Skeletal muscle cell (primary cell): ENCODE measurements around the gene PRKG1.
A peak's percentile ranks its signal among the peaks of the same experiment; 100 is the strongest.

Experiments used
- DNase-seq: peaks from one replicate; pipeline ENCODE4 v3.0.0-alpha.2; 2010; ENCODE audit warnings: low read depth
- H3K4me3 ChIP-seq: 2 replicates; pipeline ENCODE4 v1.5.1; 2011; ENCODE audit warnings: low read depth, mild to moderate bottlenecking, control low read depth, low read length, moderate library complexity

The PRKG1 gene

GRCh38 chr10:51343391-51343790, 269.1 kb downstream of the PRKG1 start:
- H3K4me3 ChIP-seq: no peak overlapping the region
- no peak for DNase-seq

GRCh38 chr10:51344371-51344770, 270.1 kb downstream of the PRKG1 start:
- DNase-seq: peak; percentile 52
- H3K4me3 ChIP-seq: no peak overlapping the region

GRCh38 chr10:51348622-51349021, 274.3 kb downstream of the PRKG1 start:
- H3K4me3 ChIP-seq: no peak overlapping the region
- DNase-seq: no peak

GRCh38 chr10:51357170-51357569, 282.9 kb downstream of the PRKG1 start:
- DNase-seq: no peak
- H3K4me3 ChIP-seq: no peak overlapping the region

- no peak overlapping the region for H3K4me3 ChIP-seq
- no peak for DNase-seq
These were observed 283.9 kb downstream of the PRKG1 start for GRCh38 chr10:51358227-51358626.

- no peak overlapping the region for H3K4me3 ChIP-seq
- DNase-seq: no peak
These were observed 289.1 kb downstream of the PRKG1 start for GRCh38 chr10:51363415-51363814.

- no peak overlapping the region for H3K4me3 ChIP-seq
- DNase-seq: no peak
These were observed 290.4 kb downstream of the PRKG1 start for GRCh38 chr10:51364674-51365073.

GRCh38 chr10:51366044-51366443, 291.8 kb downstream of the PRKG1 start:
- H3K4me3 ChIP-seq: no peak overlapping the region
- no peak for DNase-seq

- DNase-seq: no peak
- no peak overlapping the region for H3K4me3 ChIP-seq
These were observed 292.8 kb downstream of the PRKG1 start for GRCh38 chr10:51367127-51367526.

- no peak overlapping the region for H3K4me3 ChIP-seq
- no peak for DNase-seq
These were observed 293.4 kb downstream of the PRKG1 start for GRCh38 chr10:51367694-51368093.

- no peak for DNase-seq
- no peak overlapping the region for H3K4me3 ChIP-seq
These were observed 294.7 kb downstream of the PRKG1 start for GRCh38 chr10:51368943-51369342.

GRCh38 chr10:51369903-51370302, 295.6 kb downstream of the PRKG1 start:
- no peak overlapping the region for H3K4me3 ChIP-seq
- DNase-seq: peak; percentile 55

GRCh38 chr10:51371743-51372142, 297.5 kb downstream of the PRKG1 start:
- no peak for DNase-seq
- no peak overlapping the region for H3K4me3 ChIP-seq

- DNase-seq: no peak
- H3K4me3 ChIP-seq: no peak overlapping the region
These were observed 301.5 kb downstream of the PRKG1 start for GRCh38 chr10:51375790-51376189.

GRCh38 chr10:51377070-51377931, 303.0 kb downstream of the PRKG1 start:
- no peak overlapping the region for H3K4me3 ChIP-seq

GRCh38 chr10:51377932-51378599, 303.8 kb downstream of the PRKG1 start:
- H3K4me3 ChIP-seq: no peak overlapping the region
- DNase-seq: no peak

More at GRCh38 chr10:51377070-51377931, 303.0 kb downstream of the PRKG1 start:
- no peak for DNase-seq

GRCh38 chr10:51382181-51382580, 307.9 kb downstream of the PRKG1 start:
- no peak for DNase-seq
- H3K4me3 ChIP-seq: no peak overlapping the region

- H3K4me3 ChIP-seq: no peak overlapping the region
- no peak for DNase-seq
These were observed 310.7 kb downstream of the PRKG1 start for GRCh38 chr10:51384971-51385370.

GRCh38 chr10:51386248-51386885, 312.1 kb downstream of the PRKG1 start:
- no peak for DNase-seq
- no peak overlapping the region for H3K4me3 ChIP-seq
